IMR-90 (cell line): ENCODE results near the gene UBR1. TPM values are rescaled to one million over a fixed set of nuclear protein-coding genes. Genes with fewer than 3 reads are reported as not detected.

Experiments used
- ATAC-seq: fragments of 200-7000 bp; cut with Tn5 transposase; 2 replicates; pipeline ENCODE4 v1.9.1; 2020; ENCODE audit warnings: low read depth, mild to moderate bottlenecking, moderate library complexity
- BruUV-seq: library from RNA; stranded (reverse); fragments of 400-500 nt; replicated peaks from 2 replicates; lab custom pipeline; 2021; lab: Mats Ljungman, UMichigan
- CTCF ChIA-PET: fragments of 300-600 bp; formaldehyde crosslinking; extraction: SDS; loops from one replicate; lab custom pipeline; 2021; ENCODE audit warnings: antibody characterized with exemption; lab: Yijun Ruan, JAX
- POLR2A ChIA-PET: fragments of 300-600 bp; sonication (Branson Sonifier 250); formaldehyde crosslinking; loops from one replicate; lab custom pipeline; 2022; ENCODE audit warnings: antibody characterized with exemption; ENCODE audit not compliant: unreplicated experiment; lab: Charles Lee
- DNase-seq: peaks from one replicate; pipeline ENCODE4 v3.0.0; 2013
- H2AFZ ChIP-seq: replicated peaks from 2 replicates; pipeline ENCODE3; 2013; ENCODE audit warnings: low read length, mild to moderate bottlenecking; ENCODE audit not compliant: poor library complexity
- H2AK5ac ChIP-seq: 2 replicates; pipeline ENCODE4 v1.6.1; 2013; ENCODE audit warnings: low read depth, low read length, inconsistent platforms
- H2AK9ac ChIP-seq: replicated peaks from 2 replicates; pipeline ENCODE3; 2013; ENCODE audit warnings: mild to moderate bottlenecking, low read depth, low read length, moderate library complexity; ENCODE audit not compliant: poor library complexity
- H2BK120ac ChIP-seq: 2 replicates; pipeline ENCODE4 v1.6.1; 2013; ENCODE audit warnings: low read depth, low read length, inconsistent platforms
- H2BK15ac ChIP-seq: 3 replicates; pipeline ENCODE4 v1.6.1; 2013; ENCODE audit warnings: low read depth, low read length, inconsistent platforms
- H2BK20ac ChIP-seq: 2 replicates; pipeline ENCODE4 v1.6.1; 2013; ENCODE audit warnings: low read depth, mild to moderate bottlenecking, inconsistent platforms, low read length, moderate library complexity
- H2BK5ac ChIP-seq: 2 replicates; pipeline ENCODE4 v1.6.1; 2013; ENCODE audit warnings: mild to moderate bottlenecking, low read depth, low read length, inconsistent platforms; ENCODE audit not compliant: poor library complexity, severe bottlenecking
- H3K14ac ChIP-seq: replicated peaks from 2 replicates; pipeline ENCODE4 v1.6.1; 2013; ENCODE audit warnings: low read depth, low read length, inconsistent platforms
- H3K18ac ChIP-seq: 2 replicates; pipeline ENCODE4 v1.6.1; 2013; ENCODE audit warnings: low read depth, low read length, control low read depth
- H3K23ac ChIP-seq: 2 replicates; pipeline ENCODE4 v1.6.1; 2013; ENCODE audit warnings: low read depth, low read length, inconsistent platforms
- H3K27ac ChIP-seq: 2 replicates; pipeline ENCODE4 v1.5.1; 2013; ENCODE audit warnings: mild to moderate bottlenecking, control low read depth, low read length; ENCODE audit not compliant: insufficient read depth
- H3K27me3 ChIP-seq: 2 replicates; pipeline ENCODE4 v1.6.1; 2013; ENCODE audit warnings: low read length; ENCODE audit not compliant: control insufficient read depth, insufficient read depth
- H3K36me3 ChIP-seq: 2 replicates; pipeline ENCODE4 v1.6.1; 2013; ENCODE audit warnings: low read length, mixed read lengths; ENCODE audit not compliant: control insufficient read depth, insufficient read depth
- H3K4ac ChIP-seq: 2 replicates; pipeline ENCODE4 v1.6.1; 2013; ENCODE audit warnings: low read depth, low read length, inconsistent platforms
- H3K4me1 ChIP-seq: 2 replicates; pipeline ENCODE4 v1.6.1; 2013; ENCODE audit warnings: low read length, mixed read lengths; ENCODE audit not compliant: control insufficient read depth, insufficient read depth
- H3K4me2 ChIP-seq: 2 replicates; pipeline ENCODE4 v1.6.1; 2013; ENCODE audit warnings: low read depth, mild to moderate bottlenecking, control low read depth, low read length, moderate library complexity
- H3K4me3 ChIP-seq: 2 replicates; pipeline ENCODE4 v1.5.1; 2013; ENCODE audit warnings: low read depth, mild to moderate bottlenecking, control low read depth, low read length, moderate library complexity; ENCODE audit not compliant: insufficient read depth
- H3K56ac ChIP-seq: 2 replicates; pipeline ENCODE4 v1.6.1; 2013; ENCODE audit warnings: low read length, inconsistent platforms; ENCODE audit not compliant: insufficient read depth; ENCODE audit errors: extremely low read depth
- H3K79me1 ChIP-seq, 2 experiments: 2 replicates each; pipeline ENCODE4 v1.6.1; 2013; ENCODE audit warnings: low read length in 2 of 2, inconsistent platforms in 1 of 2, low read depth in 1 of 2
- H3K9ac ChIP-seq: 2 replicates; pipeline ENCODE4 v1.6.1; 2013; ENCODE audit warnings: low read depth, low read length, control low read depth
- H3K9me1 ChIP-seq: 2 replicates; pipeline ENCODE4 v1.6.1; 2013; ENCODE audit warnings: low read length, inconsistent platforms; ENCODE audit not compliant: insufficient read depth
- H3K9me3 ChIP-seq: 2 replicates; pipeline ENCODE4 v1.6.1; 2013; ENCODE audit warnings: low read length; ENCODE audit not compliant: control insufficient read depth, insufficient read depth
- H4K20me1 ChIP-seq: 2 replicates; pipeline ENCODE4 v1.6.1; 2013; ENCODE audit warnings: low read length, inconsistent platforms; ENCODE audit not compliant: insufficient read depth
- H4K5ac ChIP-seq: 2 replicates; pipeline ENCODE4 v1.6.1; 2013; ENCODE audit warnings: mild to moderate bottlenecking, low read depth, low read length, control low read depth
- H4K8ac ChIP-seq, 2 experiments: 2 replicates each; pipeline ENCODE4 v1.6.1; 2013; ENCODE audit warnings: low read depth in 2 of 2, low read length in 2 of 2, control low read depth in 1 of 2, inconsistent platforms in 1 of 2
- H4K91ac ChIP-seq: 2 replicates; pipeline ENCODE4 v1.6.1; 2013; ENCODE audit warnings: low read depth, low read length, inconsistent platforms; ENCODE audit not compliant: insufficient read depth
- BHLHE40 ChIP-seq: fragments of 150-350 bp; IDR thresholded peaks from 2 replicates; pipeline ENCODE4 v1.6.1; 2016; ENCODE audit warnings: mild to moderate bottlenecking, low read depth, low read length
- CEBPB ChIP-seq: IDR thresholded peaks from 2 replicates; pipeline ENCODE4 v1.6.1; 2012; ENCODE audit warnings: low read depth, low read length, improper control_type of control experiment
- CHD1 ChIP-seq: IDR thresholded peaks from 2 replicates; pipeline ENCODE4 v1.6.1; 2012; ENCODE audit warnings: low read depth, low read length, improper control_type of control experiment
- FOS ChIP-seq: fragments of 150-350 bp; IDR thresholded peaks from 2 replicates; pipeline ENCODE4 v1.6.1; 2016; ENCODE audit warnings: low read depth, low read length
- MAFK ChIP-seq: IDR thresholded peaks from 2 replicates; pipeline ENCODE4 v1.6.1; 2012; ENCODE audit warnings: low read depth, low read length, improper control_type of control experiment
- RAD21 ChIP-seq: IDR thresholded peaks from 2 replicates; pipeline ENCODE4 v1.6.1; 2012; ENCODE audit warnings: low read length, improper control_type of control experiment
- dilution Hi-C: fragments of 300-500 bp; cut with HindIII; formaldehyde crosslinking; loops from one replicate; pipeline ENCODE4 v1.14.3; 2018; ENCODE audit warnings: low sequenced_read_pairs; ENCODE audit not compliant: unreplicated experiment
- in situ Hi-C: fragments of 300-500 bp; cut with MboI; formaldehyde crosslinking; loops from 3 replicates; pipeline ENCODE4 v1.14.3; 2019; ENCODE audit warnings: low sequenced_read_pairs, inconsistent platforms, mixed read lengths
- intact Hi-C: fragments of 100-400 bp; cut with micrococcal nuclease; formaldehyde crosslinking; loops from 2 replicates; pipeline ENCODE4 v1.10.0; 2022
- polyA plus RNA-seq, 3 experiments: library from polyadenylated mRNA; depleted of rRNA; stranded (reverse); fragments of >200 nt; gene quantifications; 2 replicates each; pipeline ENCODE4 v1.2.3, GENCODE V29; 2012; ENCODE audit warnings: low replicate concordance in 1 of 3
- total RNA-seq: library from RNA; depleted of rRNA; stranded (reverse); fragments of >200 nt; gene quantifications from 2 replicates; pipeline ENCODE4 v1.2.3, GENCODE V29; 2012

Gene UBR1
- total and polyA plus RNA-seq, 2 of the 4 experiments (the other 2 are of a cell fraction) = 6.5 to 30.1 TPM

GRCh38 chr15:43100971-43101370 is 4.9 kb downstream of the UBR1 start:
- CTCF ChIA-PET = no interaction called here
- H3K4me2 ChIP-seq = no peak overlapping the region

More at GRCh38 chr15:43100971-43101370, 4.9 kb downstream of the UBR1 start:
- no peak overlapping the region for H4K91ac ChIP-seq
- no TSS peak for BruUV-seq
- no peak overlapping the region for H3K27ac ChIP-seq
- H3K23ac ChIP-seq = no peak overlapping the region
- H3K4me3 ChIP-seq = no peak overlapping the region
- H3K36me3 ChIP-seq = peaks cover 14% of the 10 kb centered on the region
- ATAC-seq (no peak), DNase-seq (no peak)
- H2AK5ac ChIP-seq = no peak overlapping the region
- H2AK9ac ChIP-seq = no peak overlapping the region
- intact Hi-C loops (no loop called here), dilution Hi-C loops (no loop called here), in situ Hi-C loops (no loop called here)
- H3K4me1 ChIP-seq = peaks cover 6% of the 10 kb centered on the region; the same call in 1 of the 2 replicates
- H3K9ac ChIP-seq = no peak overlapping the region
- POLR2A ChIA-PET = no interaction called here
- no peak overlapping the region for H2BK15ac ChIP-seq
- peaks cover 29 to 73% of the 10 kb centered on the region in 2 experiments for H3K79me1 ChIP-seq
- H3K18ac ChIP-seq = no peak overlapping the region
- no peaks in the 10 kb centered on the region for H3K27me3 ChIP-seq
- H4K20me1 ChIP-seq = 0 out of 2 replicates have a peak, but pooled peaks cover 10% of the 10 kb centered on the region
- peaks cover 4% of the 10 kb centered on the region; the same call in 1 of the 2 replicates for H3K9me1 ChIP-seq
- H4K8ac ChIP-seq = no peak overlapping the region
- no peak overlapping the region for H2BK120ac ChIP-seq
- H3K4ac ChIP-seq = no peak overlapping the region
- H3K14ac ChIP-seq = no peak overlapping the region
- H3K56ac ChIP-seq = no peak overlapping the region
- H2AFZ ChIP-seq = no peak overlapping the region
- no peak for TF ChIP-seq RAD21
- TF ChIP-seq BHLHE40 = no peak
- no peak for TF ChIP-seq CHD1
- no peak for TF ChIP-seq FOS
- no peak for TF ChIP-seq CEBPB
- no peak for TF ChIP-seq MAFK
- H2BK5ac ChIP-seq = no peak overlapping the region
- H4K5ac ChIP-seq = no peak overlapping the region
- H3K9me3 ChIP-seq = no peaks in the 10 kb centered on the region
- H2BK20ac ChIP-seq = no peak overlapping the region
